ENCODE data around the gene HTN3.
"Not testable (repeated sequence)": the region's sequence is repeated elsewhere in the genome, so short reads cannot be mapped to it uniquely, and the experiment has no call there.

Gene HTN3

GRCh38 chr4:70028159-70028558, at the start of gene HTN3:
TSS of gene HTN3 (plus strand) at chr4:70028459. CDS start at chr4:70030741, 2,282 bp downstream.
- not testable (repeated sequence) for DNase-seq

GRCh38 chr4:69984030-69984443, 44.2 kb upstream of the HTN3 start:
- DNase-seq = no peak

GRCh38 chr4:69986663-69987062, 41.6 kb upstream of the HTN3 start:
- no peak for DNase-seq

GRCh38 chr4:69991016-69991415, 37.2 kb upstream of the HTN3 start:
- no peak for DNase-seq

- DNase-seq = no peak
Observed at GRCh38 chr4:69994782-69995181, 33.5 kb upstream of the HTN3 start.

- DNase-seq = no peak
Observed at GRCh38 chr4:69995526-69996016, 32.7 kb upstream of the HTN3 start, which contains the start of gene STATH. TSS of gene STATH (plus strand) at chr4:69995966. CDS start at chr4:69998438, 2,472 bp downstream.

- no peak for DNase-seq
Observed at GRCh38 chr4:69999420-69999819, 28.8 kb upstream of the HTN3 start.

- no peak for DNase-seq
Observed at GRCh38 chr4:70000711-70001110, 27.5 kb upstream of the HTN3 start.

GRCh38 chr4:70002507-70002906, 25.8 kb upstream of the HTN3 start:
- DNase-seq = no peak

GRCh38 chr4:70008771-70009170, 19.5 kb upstream of the HTN3 start:
- DNase-seq = no peak

GRCh38 chr4:70019006-70019405, 9.3 kb upstream of the HTN3 start:
- DNase-seq = not testable (repeated sequence)

GRCh38 chr4:70023218-70023617, 5.0 kb upstream of the HTN3 start:
- no peak for DNase-seq

GRCh38 chr4:70027011-70027410, 1.2 kb upstream of the HTN3 start:
- DNase-seq = no peak

- not testable (repeated sequence) for DNase-seq
Observed at GRCh38 chr4:70037559-70037958, 9.3 kb downstream of the HTN3 start.

GRCh38 chr4:70039928-70040327, 11.7 kb downstream of the HTN3 start:
- not testable (repeated sequence) for DNase-seq

GRCh38 chr4:70041652-70042286, 13.5 kb downstream of the HTN3 start:
- DNase-seq = no peak

GRCh38 chr4:70050138-70050537, 21.9 kb downstream of the HTN3 start, which contains the start of gene HTN1:
TSS of gene HTN1 (plus strand) at chr4:70050438. CDS start at chr4:70053077, 2,639 bp downstream.
- DNase-seq = not testable (repeated sequence)

GRCh38 chr4:70056534-70056933, 28.3 kb downstream of the HTN3 start:
- not testable (repeated sequence) for DNase-seq

GRCh38 chr4:70057651-70058050, 29.4 kb downstream of the HTN3 start:
- no peak for DNase-seq

GRCh38 chr4:70059149-70059548, 30.9 kb downstream of the HTN3 start:
- DNase-seq = no peak

GRCh38 chr4:70062000-70062399, 33.7 kb downstream of the HTN3 start:
- DNase-seq = no peak

- no peak for DNase-seq
Observed at GRCh38 chr4:70080205-70080604, 51.9 kb downstream of the HTN3 start.

Data from NCI-H748 treated with DMSO at 0.1 percent for 48 hours (cell line).